Measurements from ENCODE around the gene RPTOR.

Gene RPTOR

GRCh38 chr17:80751070-80751945 lies 206.7 kb downstream of the RPTOR start:
- no peak for DNase-seq

GRCh38 chr17:80751946-80752581 lies 207.4 kb downstream of the RPTOR start:
- no peak for DNase-seq

DNA sequence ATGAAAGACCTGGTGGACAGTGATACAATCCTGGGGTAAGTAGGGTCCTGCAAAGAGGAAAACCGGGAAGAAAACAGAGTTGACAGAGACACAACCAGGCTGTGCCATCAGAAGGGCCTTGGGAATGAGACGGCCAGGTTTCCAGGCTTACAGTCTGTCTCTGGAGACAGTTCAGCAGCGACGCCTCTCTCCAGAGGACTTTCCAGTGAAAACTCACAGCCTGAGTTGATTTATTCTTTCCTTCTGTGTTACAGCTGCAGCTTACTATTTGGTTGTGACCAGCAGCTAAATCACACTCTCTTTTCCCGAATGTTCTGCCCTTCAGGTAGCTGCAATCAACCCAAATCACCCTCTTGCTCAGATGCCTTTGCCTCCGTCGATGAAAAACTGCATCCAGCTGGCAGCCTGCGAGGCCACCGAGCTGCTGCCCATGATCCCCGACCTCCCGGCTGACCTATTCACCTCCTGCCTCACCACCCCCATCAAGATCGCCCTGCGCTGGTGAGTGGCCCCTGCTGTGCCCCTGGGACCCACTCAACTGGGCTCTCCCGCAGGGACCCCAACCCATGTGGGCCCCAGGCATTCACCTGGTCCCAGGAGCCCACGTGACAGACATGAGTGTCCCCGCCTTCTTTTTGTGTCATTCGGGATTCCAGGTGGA lies 209.2 kb downstream of the RPTOR start:
- DNase-seq: no peak

- no peak for DNase-seq
Measured at GRCh38 chr17:80754846-80755245, 210.2 kb downstream of the RPTOR start.

DNA sequence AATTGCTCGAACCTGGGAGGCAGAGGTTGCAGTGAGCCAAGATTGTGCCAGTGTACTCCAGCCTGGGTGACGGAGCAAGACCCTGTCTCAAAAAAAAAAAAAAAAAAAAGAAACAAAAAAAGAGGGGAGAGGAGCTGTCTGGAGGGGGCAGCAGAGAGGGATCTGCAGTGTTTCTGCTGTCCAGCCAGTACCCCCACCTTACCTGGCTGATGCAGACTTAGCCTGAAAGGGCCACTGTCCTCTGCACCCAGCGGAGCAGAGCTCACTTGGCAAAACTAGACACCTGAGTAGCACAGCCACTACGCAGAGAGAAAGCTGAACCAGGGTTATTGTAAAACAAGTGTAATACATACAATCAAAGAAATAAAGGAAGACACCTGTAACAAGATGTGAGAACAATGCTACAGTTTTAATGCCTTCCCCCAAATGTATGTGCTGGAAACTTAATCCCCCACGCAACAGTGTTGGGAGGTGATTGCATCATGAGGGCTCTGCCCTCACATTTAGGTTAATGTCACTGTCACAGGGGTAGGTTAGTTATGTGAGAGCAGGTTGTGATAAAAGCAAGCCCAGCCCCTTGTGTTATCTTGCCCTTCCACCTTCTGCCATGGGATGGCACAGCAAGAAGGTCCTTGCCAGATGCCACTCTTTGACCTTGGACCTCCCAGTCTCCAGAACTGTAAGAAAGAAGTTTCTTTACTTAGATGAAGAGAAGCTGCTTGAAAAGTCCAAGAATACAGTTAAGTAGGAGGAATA lies 211.2 kb downstream of the RPTOR start:
- DNase-seq: no peak

DNA sequence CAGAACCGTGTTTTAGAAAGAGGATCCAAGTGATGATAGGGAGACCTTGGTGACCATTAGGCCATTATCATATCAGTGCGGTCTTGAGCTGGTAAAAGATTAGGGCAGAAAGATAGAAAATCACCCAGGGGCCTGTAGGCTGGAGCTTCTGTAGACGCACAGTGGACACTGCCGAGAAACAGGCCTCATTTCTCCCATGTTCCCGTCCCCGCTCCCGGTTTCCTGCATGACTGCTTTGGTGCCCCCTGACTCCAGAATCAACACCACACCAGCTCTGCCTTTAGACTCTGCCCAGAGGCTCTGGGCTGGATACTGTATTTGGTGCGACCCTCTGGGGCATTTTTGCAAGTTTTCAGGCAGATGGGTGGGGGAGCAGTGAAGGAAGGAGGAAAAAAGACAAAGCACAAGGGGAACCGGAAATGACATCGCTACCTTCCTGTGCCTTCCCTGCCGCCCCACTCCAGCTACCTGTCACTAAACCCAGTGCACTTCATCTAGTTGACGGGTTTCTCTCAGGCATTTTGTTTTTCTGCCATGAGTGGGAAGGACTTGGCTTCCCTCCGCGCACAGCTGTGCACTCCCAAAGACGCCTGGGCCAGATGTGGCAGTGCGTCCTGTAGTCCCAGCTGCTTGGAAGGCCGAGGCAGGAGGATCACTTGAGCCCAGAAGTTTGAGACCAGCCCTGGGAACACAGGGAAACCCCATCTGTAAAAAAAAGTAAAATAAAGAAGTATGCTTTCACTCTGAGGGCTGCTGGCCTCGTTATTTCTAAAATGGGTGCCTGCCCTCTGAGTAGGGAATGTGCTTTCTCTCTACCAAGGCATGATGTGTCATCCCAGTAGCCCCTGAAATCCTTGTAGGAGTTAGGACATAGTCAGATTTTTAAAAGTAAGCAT lies 214.1 kb downstream of the RPTOR start:
- peak; percentile 56 for DNase-seq

GRCh38 chr17:80759377-80759673 lies 214.7 kb downstream of the RPTOR start:
- peak; percentile 30 for DNase-seq

DNA sequence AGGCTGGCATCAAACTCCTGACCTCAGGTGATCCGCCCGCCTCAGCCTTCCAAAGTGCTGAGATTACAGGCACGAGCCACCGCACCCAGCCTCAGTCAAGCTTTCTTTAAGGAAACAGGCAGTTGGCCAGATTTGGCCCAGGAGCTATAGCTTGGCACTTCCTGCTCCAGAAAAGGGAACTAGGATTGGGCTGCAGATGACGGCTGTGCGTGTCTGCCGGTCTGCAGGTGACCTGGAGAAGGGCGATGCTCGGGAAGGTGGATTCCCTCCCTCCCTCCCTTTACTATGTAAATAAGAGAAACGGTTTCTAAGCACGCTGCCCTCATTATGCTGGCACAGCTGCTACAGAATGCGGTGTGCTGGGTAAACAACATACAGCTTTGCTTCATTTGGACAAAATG lies 215.9 kb downstream of the RPTOR start:
- DNase-seq: no peak

DNA sequence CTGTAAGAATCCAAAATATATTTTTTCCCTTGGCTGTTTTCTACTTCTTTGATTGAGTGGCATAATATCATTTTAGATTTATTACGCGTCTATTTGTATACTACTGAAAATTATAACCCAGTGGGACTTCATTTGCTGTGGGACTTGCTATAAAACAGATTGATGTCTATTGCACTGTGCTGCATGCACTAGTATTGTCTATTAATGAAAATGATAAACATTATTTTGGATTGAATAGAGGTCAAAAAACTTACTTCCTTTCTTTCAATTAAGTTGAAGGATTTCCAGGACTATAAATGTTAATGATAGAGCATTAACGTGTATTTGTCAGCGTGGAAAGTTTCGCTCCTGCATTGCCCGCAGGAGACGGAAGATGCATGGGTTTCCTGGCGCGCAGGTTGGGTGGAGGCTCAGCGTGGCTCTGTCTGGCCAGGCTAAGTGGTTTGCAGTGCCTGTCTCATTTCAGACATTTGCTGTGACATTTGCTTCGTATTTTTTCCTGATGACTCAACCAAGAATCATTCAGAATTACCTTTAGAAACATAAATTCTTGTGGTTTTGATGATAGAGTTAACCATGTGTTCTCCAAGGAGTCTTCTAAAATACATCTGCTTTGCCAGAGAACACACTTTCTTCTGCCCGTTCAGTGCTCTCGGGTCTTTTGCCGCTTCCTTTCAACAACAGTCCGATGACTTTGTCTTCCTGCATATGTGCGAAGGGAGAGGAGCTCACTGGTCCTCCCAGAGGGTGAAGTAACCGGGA lies 216.7 kb downstream of the RPTOR start:
- peak; percentile 60 for DNase-seq

DNA sequence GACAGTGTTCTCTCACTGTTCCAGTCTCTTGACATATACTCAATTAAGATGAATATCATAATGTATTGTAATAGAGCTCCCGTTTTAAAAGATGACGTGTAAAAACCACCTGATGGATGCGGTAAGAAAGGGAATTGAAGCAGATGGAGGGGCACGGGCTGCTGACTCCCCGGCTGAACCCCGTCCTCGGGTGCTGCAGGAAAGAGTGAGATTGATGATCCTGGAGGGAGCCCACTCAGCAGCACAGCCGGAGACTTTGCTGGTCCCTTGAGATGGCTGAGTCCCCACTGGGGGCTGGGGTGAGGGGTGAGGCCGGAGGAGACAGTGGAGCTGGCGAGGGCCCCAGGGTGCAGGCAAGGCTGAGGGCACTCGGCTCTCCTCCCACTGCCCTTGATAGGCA lies 217.4 kb downstream of the RPTOR start:
- no peak for DNase-seq

DNA sequence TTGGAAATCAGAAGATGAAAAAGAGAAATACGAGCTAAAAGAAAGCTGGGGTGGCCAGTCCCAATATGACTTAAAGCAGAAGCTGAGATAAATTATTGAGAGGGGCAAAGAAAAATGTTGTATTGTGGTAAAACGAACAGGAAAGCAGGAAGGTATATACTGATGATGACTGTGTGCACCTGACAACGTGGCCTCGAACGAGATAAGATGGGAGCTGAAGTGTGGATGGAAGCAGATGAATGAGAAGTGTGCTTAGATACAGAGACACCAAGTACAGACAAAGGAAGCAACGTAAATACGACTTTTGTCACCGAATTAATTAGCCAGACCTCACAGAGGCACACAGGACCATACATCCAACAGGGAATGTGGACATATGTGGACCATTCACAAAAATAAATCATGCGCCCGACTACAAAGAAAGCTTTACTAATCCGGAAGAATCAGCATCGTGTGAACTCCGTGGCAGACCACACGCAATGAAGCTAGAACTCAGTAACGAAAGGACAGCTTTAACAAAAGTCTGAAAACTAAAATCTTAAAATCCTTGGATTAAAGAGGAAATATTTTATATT lies 218.7 kb downstream of the RPTOR start:
- peak; percentile 16 for DNase-seq

DNA sequence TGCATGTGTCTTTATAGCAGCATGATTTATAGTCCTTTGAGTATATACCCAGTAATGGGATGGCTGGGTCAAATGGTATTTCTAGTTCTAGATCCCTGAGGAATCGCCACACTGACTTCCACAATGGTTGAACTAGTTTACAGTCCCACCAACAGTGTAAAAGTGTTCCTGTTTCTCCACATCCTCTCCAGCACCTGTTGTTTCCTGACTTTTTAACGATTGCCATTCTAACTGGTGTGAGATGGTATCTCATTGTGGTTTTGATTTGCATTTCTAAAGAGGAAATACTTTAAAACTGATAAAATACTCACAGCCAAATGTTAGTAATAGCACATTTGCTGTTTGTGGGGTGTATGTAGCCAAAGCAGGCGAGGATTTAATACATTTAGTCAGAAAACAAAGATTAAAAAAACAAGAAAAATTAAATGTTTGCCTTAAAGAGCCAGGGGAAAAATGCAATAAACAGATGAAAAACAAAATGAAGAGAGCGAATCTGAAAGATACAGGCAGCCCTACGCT lies 220.0 kb downstream of the RPTOR start:
- peak; percentile 30 for DNase-seq

DNA sequence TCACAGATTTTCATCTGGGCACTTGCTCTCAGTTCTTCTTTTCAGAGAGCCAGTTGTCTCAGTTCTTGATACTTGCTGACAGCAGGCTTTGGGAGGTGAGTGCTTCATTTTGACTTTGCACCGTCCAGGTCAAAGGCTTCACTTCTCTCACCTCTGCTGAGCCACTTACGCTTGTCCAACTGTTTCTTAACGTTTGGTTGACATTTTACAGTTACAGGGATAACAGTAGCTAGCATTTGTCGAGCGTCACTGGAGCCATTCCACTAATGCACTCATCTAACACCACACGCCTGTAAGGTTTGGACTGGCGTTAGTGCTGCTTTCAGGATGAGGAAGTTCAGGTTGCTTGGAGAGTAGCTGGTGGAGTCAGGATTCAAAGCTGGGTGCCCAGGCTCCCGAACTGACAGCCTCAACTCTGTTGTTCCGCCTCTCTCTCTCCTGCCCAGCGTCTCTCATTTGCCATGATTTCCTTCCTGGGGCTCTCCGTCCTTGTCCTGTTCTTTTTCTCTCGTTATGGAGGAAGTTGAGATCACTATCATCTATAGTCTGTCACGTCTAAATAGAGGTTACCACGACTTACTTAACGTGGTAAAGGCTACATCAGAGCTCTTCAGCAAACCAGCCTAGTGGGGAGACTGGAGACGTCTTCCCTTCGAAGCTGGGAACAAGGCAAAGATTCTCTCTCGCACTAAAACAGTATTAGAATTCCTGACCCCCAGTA lies 220.8 kb downstream of the RPTOR start:
- DNase-seq: peak; percentile 27

DNA sequence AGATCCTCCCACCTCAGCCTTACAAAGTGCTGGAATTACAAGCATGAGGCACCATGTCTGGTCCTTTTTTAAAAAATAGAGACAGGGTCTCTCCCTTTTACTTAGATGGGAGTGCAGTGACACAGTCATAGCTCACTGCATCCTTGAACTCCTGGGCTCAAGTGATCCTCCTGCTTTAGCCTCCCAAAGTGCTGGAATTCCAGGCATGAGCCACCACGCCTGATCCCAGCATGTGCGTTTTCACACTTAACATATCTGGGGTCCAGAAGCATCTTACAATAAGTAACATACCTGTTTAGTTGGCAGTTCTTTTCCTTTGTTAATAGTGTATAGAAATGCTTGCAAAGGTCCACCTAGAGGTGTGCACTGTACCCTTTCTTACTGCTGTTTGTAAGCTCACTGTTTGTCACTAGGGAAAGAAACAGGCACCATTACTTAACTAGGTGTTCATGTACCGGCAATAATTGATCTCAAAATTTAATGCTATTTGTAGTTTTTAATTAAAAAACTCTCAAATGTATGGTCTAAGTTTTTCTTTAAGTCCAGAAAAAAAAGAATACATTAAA lies 221.7 kb downstream of the RPTOR start:
- no peak for DNase-seq

DNA sequence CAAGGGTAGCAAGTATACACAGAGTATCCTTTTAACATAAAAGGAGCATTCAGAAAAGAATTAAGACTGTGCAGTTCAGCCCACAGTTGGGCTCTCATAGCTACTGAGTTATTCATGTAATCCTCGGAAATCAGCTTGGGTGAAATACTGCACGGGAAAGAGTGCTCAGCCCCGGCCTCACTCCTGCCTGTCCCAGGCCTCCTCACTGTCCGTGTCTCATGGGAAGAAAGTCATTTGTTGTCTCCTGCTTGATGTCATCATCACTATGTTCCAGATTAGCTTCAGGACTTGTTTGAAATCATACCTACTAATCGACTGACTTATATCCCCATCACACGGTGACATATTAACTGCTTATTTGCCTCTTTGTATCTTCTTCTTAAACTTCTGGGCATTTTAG lies 223.8 kb downstream of the RPTOR start:
- no peak for DNase-seq

GRCh38 chr17:80768936-80769335 lies 224.3 kb downstream of the RPTOR start:
- DNase-seq: no peak

- DNase-seq: no peak
Measured at GRCh38 chr17:80769516-80769915, 224.9 kb downstream of the RPTOR start.

DNA sequence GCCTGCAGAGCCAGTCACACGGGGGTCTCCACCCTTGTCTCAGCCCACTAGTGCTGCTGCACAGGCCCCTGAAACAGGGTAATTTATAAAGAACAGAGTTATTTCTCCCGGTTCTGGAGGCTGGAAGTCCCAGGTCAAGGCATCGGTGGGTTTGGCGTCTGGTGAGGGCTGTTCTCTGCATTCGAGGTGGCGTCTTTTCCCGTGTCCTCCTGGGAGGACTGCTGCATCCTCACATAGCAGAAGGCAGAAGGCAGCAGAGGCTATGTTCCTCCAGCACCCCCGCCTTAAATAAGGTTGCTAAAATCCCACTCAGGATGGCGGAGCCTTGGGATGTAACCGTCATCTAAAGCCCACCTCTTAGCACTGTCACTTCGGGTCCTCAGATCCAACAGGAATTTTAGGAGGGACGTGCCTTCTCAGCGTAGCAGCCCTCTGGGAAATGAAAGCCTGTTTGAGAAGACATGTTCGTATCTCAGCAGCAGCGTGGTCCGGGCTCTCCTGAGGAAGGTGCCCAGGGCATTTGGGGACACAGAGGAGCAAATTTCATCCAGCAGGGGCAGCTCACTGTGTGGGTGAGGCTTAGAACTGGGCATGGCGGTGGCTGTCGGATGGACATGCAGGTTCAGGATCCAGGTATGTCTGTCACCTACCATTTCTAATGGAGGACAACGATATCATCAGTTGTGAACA lies 225.4 kb downstream of the RPTOR start:
- no peak for DNase-seq
